Tibial nerve (tissue), 4 donors: ENCODE results near the gene FAM107B.

Experiments
- EP300 ChIP-seq, 2 donors: sonication (generic); formaldehyde crosslinking; IDR thresholded peaks; one replicate each; pipeline ENCODE4 v1.6.1; 2017; ENCODE audit warnings: antibody characterized with exemption in 2 of 2, mild to moderate bottlenecking in 1 of 2
- POLR2A ChIP-seq, 2 donors: fragments of 450-650 bp; IDR thresholded peaks; one replicate each; pipeline ENCODE4 v1.6.1; 2017; ENCODE audit warnings: antibody characterized with exemption in 2 of 2, mild to moderate bottlenecking in 2 of 2, moderate library complexity in 2 of 2
- TF ChIP-seq, protein P1 (sequence below), 5 experiments: fragments of 200-600 bp in 3 of 5; fragments of 450-650 bp in 2 of 5; sonication (generic) in 3 of 5; IDR thresholded peaks; one replicate each; pipeline ENCODE4 v1.5.1; 2016 to 2019; ENCODE audit warnings: antibody characterized with exemption in 5 of 5, mild to moderate bottlenecking in 3 of 5, moderate library complexity in 2 of 5

DNA sequence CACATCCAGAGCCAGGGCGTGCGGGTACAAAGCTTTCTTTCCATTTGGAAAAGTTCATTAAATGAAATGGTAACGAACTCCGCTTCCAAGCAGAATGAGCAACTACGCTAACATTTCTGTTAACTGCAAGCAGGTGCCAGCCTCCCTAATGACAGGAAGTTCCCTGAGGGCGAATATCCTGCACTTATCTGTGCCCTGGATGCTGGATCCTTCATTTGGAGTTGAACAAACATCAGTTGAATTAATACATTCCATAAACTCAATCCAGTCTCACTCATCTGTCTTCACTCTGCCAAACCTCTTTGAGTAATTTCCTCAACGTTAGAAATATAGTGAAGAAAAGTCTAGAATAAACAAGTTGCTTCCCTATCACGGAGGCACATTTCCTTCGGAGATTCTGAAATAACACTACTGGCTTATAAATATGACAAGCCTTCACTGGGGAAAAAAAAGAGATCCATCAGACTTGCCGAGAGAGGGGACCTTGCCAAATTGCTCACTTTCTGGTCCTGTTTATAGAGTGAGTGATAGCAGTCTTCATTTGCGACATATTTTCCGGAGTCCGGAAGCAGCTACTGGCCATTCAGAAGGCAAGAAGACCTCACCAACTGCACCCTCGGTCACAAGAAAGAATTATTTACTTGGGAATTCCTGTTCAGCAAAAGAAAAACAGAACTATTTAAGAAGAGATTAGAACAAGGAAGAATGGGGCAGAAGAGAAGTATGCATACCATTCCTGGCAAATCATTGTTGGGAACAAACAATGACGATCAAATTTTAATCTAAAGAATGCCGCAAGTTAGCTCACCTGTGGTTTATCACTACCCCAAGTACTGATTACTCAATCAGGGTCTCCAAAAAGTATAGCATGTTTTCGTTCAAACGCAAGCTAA, 196.4 kb downstream of the FAM107B start:
- TF ChIP-seq, protein P1, sequence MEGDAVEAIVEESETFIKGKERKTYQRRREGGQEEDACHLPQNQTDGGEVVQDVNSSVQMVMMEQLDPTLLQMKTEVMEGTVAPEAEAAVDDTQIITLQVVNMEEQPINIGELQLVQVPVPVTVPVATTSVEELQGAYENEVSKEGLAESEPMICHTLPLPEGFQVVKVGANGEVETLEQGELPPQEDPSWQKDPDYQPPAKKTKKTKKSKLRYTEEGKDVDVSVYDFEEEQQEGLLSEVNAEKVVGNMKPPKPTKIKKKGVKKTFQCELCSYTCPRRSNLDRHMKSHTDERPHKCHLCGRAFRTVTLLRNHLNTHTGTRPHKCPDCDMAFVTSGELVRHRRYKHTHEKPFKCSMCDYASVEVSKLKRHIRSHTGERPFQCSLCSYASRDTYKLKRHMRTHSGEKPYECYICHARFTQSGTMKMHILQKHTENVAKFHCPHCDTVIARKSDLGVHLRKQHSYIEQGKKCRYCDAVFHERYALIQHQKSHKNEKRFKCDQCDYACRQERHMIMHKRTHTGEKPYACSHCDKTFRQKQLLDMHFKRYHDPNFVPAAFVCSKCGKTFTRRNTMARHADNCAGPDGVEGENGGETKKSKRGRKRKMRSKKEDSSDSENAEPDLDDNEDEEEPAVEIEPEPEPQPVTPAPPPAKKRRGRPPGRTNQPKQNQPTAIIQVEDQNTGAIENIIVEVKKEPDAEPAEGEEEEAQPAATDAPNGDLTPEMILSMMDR (IDR thresholded peaks at IDR 0.05): no peak
- TF ChIP-seq EP300 (IDR thresholded peaks at IDR 0.05) (peak in 1 of 2 donors; percentile 58), POLR2A (IDR thresholded peaks at IDR 0.05) (no peak)
